ENCODE data around the gene PDZRN4.

- no peak for TF ChIP-seq POLR2A (IDR thresholded peaks at IDR 0.05; ENCODE audit: low read depth, low read length)
- no peak for TF ChIP-seq CTCF (IDR thresholded peaks at IDR 0.05; ENCODE audit: extremely low read depth in 1 of 2, insufficient read depth in 1 of 2, low read depth in 1 of 2, low read length in 2 of 2)
- TF ChIP-seq MAX (IDR thresholded peaks at IDR 0.05; ENCODE audit: insufficient read depth, insufficient read length): no peak
These were observed 280.6 kb downstream of the PDZRN4 start for GRCh38 chr12:41468756-41469155.
